WI38 (cell line): ENCODE results near the gene LITAFD.
A peak's percentile ranks its signal among the peaks of the same experiment; 100 is the strongest.
"Not testable (repeated sequence)": the region's sequence is repeated elsewhere in the genome, so short reads cannot be mapped to it uniquely, and the experiment has no call there.

Experiments used
- H3K4me3 ChIP-seq: 2 replicates; pipeline ENCODE4 v1.5.1; 2011; ENCODE audit warnings: low read depth, mild to moderate bottlenecking, control low read depth, low read length
- CTCF ChIP-seq: IDR thresholded peaks from 2 replicates; pipeline ENCODE4 v1.5.1; 2012; ENCODE audit warnings: low read depth, mild to moderate bottlenecking, control low read depth, low read length

LITAFD gene

GRCh38 chr16:8868416-8869211 is 13.5 kb upstream of the LITAFD start, which contains the start of gene CARHSP1:
CARHSP1 (minus strand) TSS chr16:8869006; CDS start chr16:8859328, 9,678 bp downstream.
- H3K4me3 ChIP-seq = peak within 1 kb of the TSS; percentile 86

DNA sequence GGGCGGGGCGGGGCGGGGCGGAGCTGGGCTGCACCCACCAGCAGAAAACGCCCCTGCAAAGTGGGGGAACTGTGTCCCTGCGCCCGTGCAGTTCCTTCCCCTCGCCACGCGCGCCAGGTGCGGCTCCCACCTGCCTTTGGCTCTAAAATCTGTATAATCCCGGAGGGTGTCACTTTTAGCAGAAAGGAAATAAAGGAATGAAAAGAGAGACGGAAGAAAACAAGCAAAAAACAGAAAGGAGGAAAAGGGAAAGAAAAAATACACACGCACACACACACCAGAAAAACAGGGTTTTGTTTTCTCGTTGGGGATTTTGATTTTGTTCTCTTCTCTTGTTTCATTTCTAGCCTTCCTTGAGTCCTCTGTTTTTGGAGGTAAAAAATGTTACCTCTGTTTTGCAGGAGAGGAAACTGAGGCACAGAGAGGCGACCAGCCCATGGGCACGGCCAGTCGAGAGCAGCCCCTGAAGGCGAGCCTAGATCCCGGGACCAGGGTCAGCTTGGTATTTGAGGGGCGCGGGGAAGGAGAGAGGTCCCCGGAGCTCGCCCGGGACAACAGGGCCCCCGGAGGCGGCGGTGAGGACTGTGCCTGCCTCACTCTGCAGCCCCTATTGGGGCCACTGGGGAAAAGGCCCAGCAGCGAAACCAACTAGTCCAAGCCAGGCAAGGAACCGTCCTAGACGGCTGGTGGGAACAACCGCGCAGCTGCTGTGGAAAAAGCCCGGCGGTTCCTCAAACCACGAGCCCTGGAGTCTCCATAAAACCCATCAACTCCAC is 12.8 kb upstream of the LITAFD start:
- peak overlapping the region; percentile 55 for H3K4me3 ChIP-seq
- no peak for TF ChIP-seq CTCF

More at GRCh38 chr16:8868416-8869211, 13.5 kb upstream of the LITAFD start, which contains the start of gene CARHSP1:
- no peak for TF ChIP-seq CTCF

- not testable (repeated sequence) for H3K4me3 ChIP-seq
Measured at GRCh38 chr16:8869988-8870241, 12.2 kb upstream of the LITAFD start.

- no peak for TF ChIP-seq CTCF
- no peak overlapping the region for H3K4me3 ChIP-seq
Measured at GRCh38 chr16:8872071-8872470, 10.1 kb upstream of the LITAFD start.

- no peak overlapping the region for H3K4me3 ChIP-seq
- no peak for TF ChIP-seq CTCF
Measured at GRCh38 chr16:8872967-8873865, 8.9 kb upstream of the LITAFD start.

DNA sequence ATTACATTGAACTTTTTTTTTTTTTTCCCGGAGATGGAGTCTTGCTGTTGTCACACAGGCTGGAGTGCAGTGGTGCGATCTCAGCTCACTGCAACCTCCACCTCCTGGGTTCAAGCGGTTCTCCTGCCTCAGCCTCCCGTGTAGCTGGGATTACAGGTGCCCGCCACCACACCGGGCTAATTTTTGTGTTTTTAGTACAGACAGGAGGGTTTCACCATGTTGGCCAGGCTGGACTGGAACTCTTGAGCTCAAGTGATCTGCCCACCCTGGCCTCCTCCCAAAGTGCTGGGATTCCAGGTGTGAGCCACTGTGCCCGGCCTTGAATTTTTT is 8.3 kb upstream of the LITAFD start:
- not testable (repeated sequence) for H3K4me3 ChIP-seq

DNA sequence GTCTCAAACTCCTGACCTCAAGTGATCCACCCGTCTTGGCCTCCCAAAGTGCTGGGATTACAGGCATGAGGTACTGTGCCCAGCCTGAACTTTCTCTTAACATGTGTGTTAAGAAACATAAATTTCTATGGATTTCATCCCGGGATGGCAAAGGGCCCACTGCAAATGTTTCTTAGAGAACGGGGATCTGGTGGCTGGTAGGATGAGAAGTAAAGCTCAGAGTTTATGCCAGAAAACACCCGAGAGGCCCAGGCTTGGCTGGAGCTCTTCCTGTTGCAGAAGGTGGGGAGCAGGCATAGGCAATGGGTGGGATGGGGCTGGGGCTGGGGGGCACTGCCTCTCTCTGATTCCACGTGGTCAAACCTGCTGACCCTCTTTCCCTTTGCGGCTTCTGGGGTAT is 7.8 kb upstream of the LITAFD start:
- H3K4me3 ChIP-seq = no peak overlapping the region
- TF ChIP-seq CTCF = no peak

- H3K4me3 ChIP-seq = not testable (repeated sequence)
Measured at GRCh38 chr16:8875317-8875716, 6.8 kb upstream of the LITAFD start.
